ENCODE data around the gene IL34. TPM values are rescaled to one million over a fixed set of nuclear protein-coding genes. Genes with fewer than 3 reads are reported as not detected.

The IL34 gene
- total and polyA plus RNA-seq, 4 donors, result 0.25 to 0.93 (median 0.42) TPM

- no peak overlapping the region for H3K9ac ChIP-seq (ENCODE audit: low read depth in 1 of 2, low read length in 2 of 2)
- peaks cover 0 to 7% (median 3%) of the 10 kb centered on the region in 4 donors for H3K4me1 ChIP-seq (ENCODE audit: control insufficient read depth in 4 of 4, insufficient read depth in 4 of 4, low read length in 3 of 4)
- H3K27me3 ChIP-seq (ENCODE audit: control insufficient read depth in 4 of 4, insufficient read depth in 4 of 4, low read length in 3 of 4), result no peaks in the 10 kb centered on the region
- DNase-seq (ENCODE audit: low spot score), result no peak
- 86% methylated on average over 4 of the region's 4 CpGs for WGBS
- no peak overlapping the region for H3K27ac ChIP-seq (ENCODE audit: low read depth in 1 of 2, low read length in 2 of 2)
- TF ChIP-seq HNF4G (IDR thresholded peaks at IDR 0.05) (no peak), REST (IDR thresholded peaks at IDR 0.05) (no peak), JUND (IDR thresholded peaks at IDR 0.05) (no peak), NR2F2 (IDR thresholded peaks at IDR 0.05) (no peak), ZBTB33 (IDR thresholded peaks at IDR 0.05) (no peak), ATF3 (IDR thresholded peaks at IDR 0.05) (no peak), RXRA (IDR thresholded peaks at IDR 0.05) (no peak), GABPA (IDR thresholded peaks at IDR 0.05 in 1 of 2, conservative IDR thresholded peaks at IDR 0.05 in 1 of 2) (no peak), EGR1 (IDR thresholded peaks at IDR 0.05; ENCODE audit: low read depth in 2 of 2) (no peak), TAF1 (conservative IDR thresholded peaks at IDR 0.05) (no peak), YY1 (IDR thresholded peaks at IDR 0.05) (no peak), FOXA2 (IDR thresholded peaks at IDR 0.05) (no peak), RAD21 (IDR thresholded peaks at IDR 0.05) (no peak), FOXA1 (IDR thresholded peaks at IDR 0.05) (no peak)
- no peaks in the 10 kb centered on the region for H3K36me3 ChIP-seq (ENCODE audit: control insufficient read depth in 4 of 4, insufficient read depth in 3 of 4, low read depth in 1 of 4, low read length in 3 of 4)
- no peaks in the 10 kb centered on the region for H3K9me3 ChIP-seq (ENCODE audit: control insufficient read depth in 4 of 4, low read length in 3 of 4)
- H3K4me3 ChIP-seq (ENCODE audit: low read depth in 1 of 3, low read length in 3 of 3), result no peak overlapping the region
These were observed 7.0 kb downstream of the IL34 start for GRCh38 chr16:70653406-70653805.

DNA sequence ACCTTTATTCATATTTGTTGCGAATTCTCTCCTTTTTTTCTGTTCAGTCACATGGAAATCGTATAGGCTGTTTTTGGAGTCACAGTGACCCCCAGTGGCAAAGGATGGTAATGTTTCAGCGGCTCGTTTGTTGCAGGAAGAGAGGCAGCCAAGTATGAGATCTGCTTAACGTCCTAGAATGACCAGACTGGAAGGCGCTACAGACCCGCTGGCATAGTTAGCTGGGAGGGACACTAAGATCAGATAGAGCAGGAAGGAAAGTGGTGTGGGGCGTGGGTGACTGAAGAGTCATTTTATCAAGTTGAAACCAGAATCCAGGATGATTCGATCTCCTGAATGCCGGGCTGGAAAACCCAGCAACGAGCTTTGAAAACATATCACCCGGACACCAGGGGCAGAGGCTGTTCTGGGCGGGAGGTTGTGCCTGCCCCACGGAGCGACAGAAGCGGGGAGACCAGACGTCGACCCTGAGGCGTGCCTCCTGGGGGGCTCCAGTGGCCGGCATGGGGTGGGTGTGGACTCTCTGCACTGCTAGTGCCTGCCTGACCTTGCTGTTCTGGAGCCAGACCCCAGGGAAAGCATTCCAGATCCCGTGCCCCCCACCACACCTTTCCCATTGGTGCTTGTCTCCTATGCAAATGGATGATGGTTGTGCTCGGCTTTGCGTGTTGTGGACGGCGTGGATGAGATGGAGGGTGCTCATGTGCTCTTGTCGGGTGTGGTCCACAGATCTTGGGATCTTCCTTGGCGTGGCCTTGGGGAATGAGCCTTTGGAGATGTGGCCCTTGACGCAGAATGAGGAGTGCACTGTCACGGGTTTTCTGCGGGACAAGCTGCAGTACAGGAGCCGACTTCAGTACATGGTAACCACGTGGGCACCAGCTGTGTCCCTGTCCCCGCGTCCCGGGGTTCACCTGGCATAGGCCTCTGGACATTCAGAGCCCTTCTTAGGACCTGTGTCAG lies 7.7 kb downstream of the IL34 start:
- peak; percentile 90 for DNase-seq (ENCODE audit: low spot score)
- no peak overlapping the region for H3K27ac ChIP-seq (ENCODE audit: low read depth in 1 of 2, low read length in 2 of 2)
- H3K27me3 ChIP-seq (ENCODE audit: control insufficient read depth in 4 of 4, insufficient read depth in 4 of 4, low read length in 3 of 4), result no peaks in the 10 kb centered on the region
- H3K9me3 ChIP-seq (ENCODE audit: control insufficient read depth in 4 of 4, low read length in 3 of 4), result no peaks in the 10 kb centered on the region
- no peaks in the 10 kb centered on the region for H3K36me3 ChIP-seq (ENCODE audit: control insufficient read depth in 4 of 4, insufficient read depth in 3 of 4, low read depth in 1 of 4, low read length in 3 of 4)
- 43% methylated on average over 35 of the region's 35 CpGs for WGBS
- H3K9ac ChIP-seq (ENCODE audit: low read depth in 1 of 2, low read length in 2 of 2), result no peak overlapping the region
- H3K4me1 ChIP-seq (ENCODE audit: control insufficient read depth in 4 of 4, insufficient read depth in 4 of 4, low read length in 3 of 4), result peaks cover 0 to 7% (median 3%) of the 10 kb centered on the region in 4 donors
- peak overlapping the region in 1 of 3 donors; percentile 3 for H3K4me3 ChIP-seq (ENCODE audit: low read depth in 1 of 3, low read length in 3 of 3)
- TF ChIP-seq MAX (IDR thresholded peaks at IDR 0.05) (no peak), HNF4A (conservative IDR thresholded peaks at IDR 0.05) (no peak), SP1 (IDR thresholded peaks at IDR 0.05) (no peak), YY1 (IDR thresholded peaks at IDR 0.05) (no peak), REST (IDR thresholded peaks at IDR 0.05) (no peak), RXRA (IDR thresholded peaks at IDR 0.05) (peak; percentile 10 to 11), HNF4G (IDR thresholded peaks at IDR 0.05) (no peak), EGR1 (IDR thresholded peaks at IDR 0.05; ENCODE audit: low read depth in 2 of 2) (no peak), TAF1 (conservative IDR thresholded peaks at IDR 0.05) (no peak), ZBTB33 (IDR thresholded peaks at IDR 0.05) (no peak)
